ENCODE results near the gene SPG7.

DNA sequence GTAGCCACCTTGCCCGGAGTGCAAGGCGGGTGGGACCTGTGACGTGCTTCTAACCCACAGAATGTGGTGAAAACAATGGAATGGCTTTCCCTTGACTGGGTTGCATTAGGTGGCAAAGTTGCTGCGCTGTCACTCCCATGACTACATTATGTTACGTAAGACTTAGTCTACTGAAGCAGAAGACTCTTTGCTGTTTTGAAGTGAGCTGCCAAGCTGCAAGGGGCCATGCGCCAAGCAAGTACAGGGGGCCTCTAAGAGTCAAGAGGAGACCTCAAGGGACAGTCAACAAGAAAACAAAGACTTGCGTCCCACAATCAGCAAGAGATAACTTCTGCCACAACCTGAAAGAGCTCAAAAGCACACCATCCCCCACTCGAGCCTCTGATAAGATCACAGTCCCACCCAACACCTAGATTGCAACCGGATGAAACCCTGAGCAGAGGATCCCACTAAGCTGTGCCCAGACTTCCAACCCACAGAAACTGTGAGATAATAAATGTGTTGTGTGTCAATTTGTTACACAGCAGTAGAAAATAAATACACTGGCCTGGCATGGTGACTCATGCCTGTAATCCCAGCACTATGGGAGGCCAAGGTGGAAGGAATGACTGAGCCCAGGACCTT, 34.3 kb upstream of the SPG7 start:
- TF ChIP-seq, protein P1, sequence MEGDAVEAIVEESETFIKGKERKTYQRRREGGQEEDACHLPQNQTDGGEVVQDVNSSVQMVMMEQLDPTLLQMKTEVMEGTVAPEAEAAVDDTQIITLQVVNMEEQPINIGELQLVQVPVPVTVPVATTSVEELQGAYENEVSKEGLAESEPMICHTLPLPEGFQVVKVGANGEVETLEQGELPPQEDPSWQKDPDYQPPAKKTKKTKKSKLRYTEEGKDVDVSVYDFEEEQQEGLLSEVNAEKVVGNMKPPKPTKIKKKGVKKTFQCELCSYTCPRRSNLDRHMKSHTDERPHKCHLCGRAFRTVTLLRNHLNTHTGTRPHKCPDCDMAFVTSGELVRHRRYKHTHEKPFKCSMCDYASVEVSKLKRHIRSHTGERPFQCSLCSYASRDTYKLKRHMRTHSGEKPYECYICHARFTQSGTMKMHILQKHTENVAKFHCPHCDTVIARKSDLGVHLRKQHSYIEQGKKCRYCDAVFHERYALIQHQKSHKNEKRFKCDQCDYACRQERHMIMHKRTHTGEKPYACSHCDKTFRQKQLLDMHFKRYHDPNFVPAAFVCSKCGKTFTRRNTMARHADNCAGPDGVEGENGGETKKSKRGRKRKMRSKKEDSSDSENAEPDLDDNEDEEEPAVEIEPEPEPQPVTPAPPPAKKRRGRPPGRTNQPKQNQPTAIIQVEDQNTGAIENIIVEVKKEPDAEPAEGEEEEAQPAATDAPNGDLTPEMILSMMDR (conservative IDR thresholded peaks at IDR 0.05) = no peak
- TF ChIP-seq EZH2 (IDR thresholded peaks at IDR 0.05; ENCODE audit: low read depth) = no peak

Measured in PC-9 (cell line).